Adrenal gland (tissue), 5 donors: ENCODE data around the gene ASIC3.

ENCODE experiments used
- CTCF ChIP-seq, 6 experiments: fragments of 450-650 bp in 4 of 6; fragments of 200-600 bp in 2 of 6; sonication (generic) in 1 of 6; IDR thresholded peaks; 1 replicate in 5 of 6; 2 replicates in 1 of 6; pipeline versions ENCODE4 v1.5.1 to v1.8.0; 2016 to 2021; ENCODE audit warnings: antibody characterized with exemption in 6 of 6, mild to moderate bottlenecking in 2 of 6, moderate library complexity in 1 of 6
- POLR2A ChIP-seq, 2 donors: fragments of 450-650 bp; IDR thresholded peaks; one replicate each; pipeline ENCODE4 v1.6.1; 2017; ENCODE audit warnings: antibody characterized with exemption in 2 of 2, mild to moderate bottlenecking in 2 of 2, moderate library complexity in 1 of 2
- donor health status: DM: no; HTN: no; CAD: no.

GRCh38 chr7:151095828-151096475 is 47.6 kb downstream of the ASIC3 start:
- TF ChIP-seq CTCF (IDR thresholded peaks at IDR 0.05) (no peak), POLR2A (IDR thresholded peaks at IDR 0.05) (no peak)
